Ascending aorta (tissue), 2 donors: ENCODE data around the gene RAB27A. TPM values are rescaled to one million over a fixed set of nuclear protein-coding genes. Genes with fewer than 3 reads are reported as not detected.

Source experiments
- DNase-seq, 2 donors: peaks; one replicate each; pipeline ENCODE4 v3.0.0-alpha.2; 2019; ENCODE audit warnings: low spot score in 2 of 2
- H3K27ac ChIP-seq, 2 donors: fragments of 200-600 bp; sonication (generic); one replicate each; pipeline ENCODE4 v1.5.1; 2016 to 2017; ENCODE audit warnings: mild to moderate bottlenecking in 1 of 2
- H3K27me3 ChIP-seq: fragments of 200-600 bp; sonication (generic); one replicate; pipeline ENCODE4 v1.5.1; 2017
- H3K36me3 ChIP-seq, 2 donors: fragments of 200-600 bp; sonication (generic); one replicate each; pipeline ENCODE4 v1.5.1; 2016
- H3K4me1 ChIP-seq, 2 donors: fragments of 200-600 bp; sonication (generic); one replicate each; pipeline ENCODE4 v1.5.1; 2016 to 2017; ENCODE audit warnings: mild to moderate bottlenecking in 1 of 2
- H3K4me3 ChIP-seq, 2 donors: fragments of 200-600 bp; sonication (generic); one replicate each; pipeline ENCODE4 v1.5.1; 2016 to 2017; ENCODE audit warnings: mild to moderate bottlenecking in 1 of 2
- H3K9me3 ChIP-seq, 2 donors: fragments of 200-600 bp; sonication (generic); one replicate each; pipeline ENCODE4 v1.5.1; 2016
- intact Hi-C: fragments of 100-400 bp; cut with DNase I; formaldehyde crosslinking; loops from one replicate; pipeline ENCODE4 v1.15.1; 2023
- total RNA-seq: library from RNA; depleted of rRNA; stranded (reverse); fragments of >200 nt; gene quantifications from one replicate; pipeline ENCODE4 v1.1.0, GENCODE V29; 2016
- TF ChIP-seq, protein P1 (sequence below), 3 experiments: fragments of 200-600 bp in 2 of 3; fragments of 450-650 bp in 1 of 3; sonication (generic) in 2 of 3; IDR thresholded peaks; one replicate each; pipeline ENCODE4 v1.5.1; 2016 to 2019; ENCODE audit warnings: antibody characterized with exemption in 3 of 3, mild to moderate bottlenecking in 1 of 3, moderate library complexity in 1 of 3

RAB27A gene
- total RNA-seq, result 17.9 TPM

GRCh38 chr15:55289746-55290527, at the start of gene RAB27A:
Gene RAB27A, minus strand, starts transcription at chr15:55289813. Its CDS starts 54,879 bp downstream, at chr15:55234934.
- Histone ChIP-seq H3K27ac (peak within 1 kb of the TSS; percentile 90 to 96), H3K4me3 (peak within 1 kb of the TSS; percentile 60 to 95), H3K4me1 (peaks cover 0 to 10% of the 10 kb centered on the region in 2 donors), H3K36me3 (no peaks in the 10 kb centered on the region), H3K9me3 (no peaks in the 10 kb centered on the region), H3K27me3 (no peaks in the 10 kb centered on the region)
- TF ChIP-seq, protein P1, sequence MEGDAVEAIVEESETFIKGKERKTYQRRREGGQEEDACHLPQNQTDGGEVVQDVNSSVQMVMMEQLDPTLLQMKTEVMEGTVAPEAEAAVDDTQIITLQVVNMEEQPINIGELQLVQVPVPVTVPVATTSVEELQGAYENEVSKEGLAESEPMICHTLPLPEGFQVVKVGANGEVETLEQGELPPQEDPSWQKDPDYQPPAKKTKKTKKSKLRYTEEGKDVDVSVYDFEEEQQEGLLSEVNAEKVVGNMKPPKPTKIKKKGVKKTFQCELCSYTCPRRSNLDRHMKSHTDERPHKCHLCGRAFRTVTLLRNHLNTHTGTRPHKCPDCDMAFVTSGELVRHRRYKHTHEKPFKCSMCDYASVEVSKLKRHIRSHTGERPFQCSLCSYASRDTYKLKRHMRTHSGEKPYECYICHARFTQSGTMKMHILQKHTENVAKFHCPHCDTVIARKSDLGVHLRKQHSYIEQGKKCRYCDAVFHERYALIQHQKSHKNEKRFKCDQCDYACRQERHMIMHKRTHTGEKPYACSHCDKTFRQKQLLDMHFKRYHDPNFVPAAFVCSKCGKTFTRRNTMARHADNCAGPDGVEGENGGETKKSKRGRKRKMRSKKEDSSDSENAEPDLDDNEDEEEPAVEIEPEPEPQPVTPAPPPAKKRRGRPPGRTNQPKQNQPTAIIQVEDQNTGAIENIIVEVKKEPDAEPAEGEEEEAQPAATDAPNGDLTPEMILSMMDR (IDR thresholded peaks at IDR 0.05), result no peak
- intact Hi-C loops, result loop anchor here (1.0 to 10.0 kb wide), 4 partner anchors 28 to 1315 kb away; partner anchors contain the start of gene UNC13C
- DNase-seq, result peak; percentile 41 to 88

DNA sequence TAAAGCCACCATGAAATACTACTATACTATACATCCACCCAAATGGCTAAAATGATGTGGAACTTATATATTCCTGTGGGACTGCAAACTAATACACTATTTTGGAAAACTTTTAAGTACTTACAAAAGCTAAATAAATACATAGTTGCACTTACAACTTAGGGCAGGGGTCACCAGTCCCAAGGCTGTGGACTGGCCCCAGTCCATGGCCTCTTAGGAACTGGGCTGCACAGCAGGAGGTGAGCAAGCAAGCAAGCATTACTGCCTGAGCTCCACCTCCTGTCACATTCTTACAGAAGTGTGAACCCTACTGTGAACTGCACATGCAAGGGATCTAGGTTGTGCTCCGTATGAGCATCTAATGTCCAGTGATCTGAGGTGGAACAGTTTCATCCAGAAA, 47.5 kb upstream of the RAB27A start:
- intact Hi-C loops, result no loop called here
- Histone ChIP-seq H3K27me3 (no peaks in the 10 kb centered on the region), H3K4me3 (no peak overlapping the region), H3K36me3 (peaks cover 0 to 19% of the 10 kb centered on the region in 2 donors), H3K9me3 (no peaks in the 10 kb centered on the region), H3K27ac (no peak overlapping the region), H3K4me1 (peaks cover 0 to 9% of the 10 kb centered on the region in 2 donors)
- no peak for DNase-seq
- TF ChIP-seq, protein P1 (IDR thresholded peaks at IDR 0.05), result no peak

DNA sequence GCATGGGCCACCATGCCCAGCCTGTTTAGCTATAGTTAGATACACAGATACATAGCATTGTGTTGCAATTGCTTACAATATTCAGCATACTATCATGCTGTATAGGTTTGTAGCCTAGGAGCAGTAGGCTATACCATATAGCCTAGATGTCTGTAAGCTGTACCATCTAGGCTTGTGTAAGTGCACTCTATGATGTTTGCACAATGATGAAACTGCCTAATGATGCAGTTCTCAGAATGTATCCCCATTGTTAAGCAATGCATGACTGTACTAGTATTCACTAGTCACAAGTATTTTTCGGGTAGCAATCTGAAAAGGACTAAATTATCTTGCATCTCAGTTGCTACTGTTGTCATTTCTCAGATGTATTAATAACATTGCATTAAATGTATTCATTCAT, 45.4 kb upstream of the RAB27A start:
- TF ChIP-seq, protein P1 (IDR thresholded peaks at IDR 0.05), result no peak
- Histone ChIP-seq H3K27me3 (no peaks in the 10 kb centered on the region), H3K9me3 (no peaks in the 10 kb centered on the region), H3K4me1 (peaks cover 0 to 7% of the 10 kb centered on the region in 2 donors), H3K36me3 (peaks cover 8 to 32% of the 10 kb centered on the region in 2 donors), H3K4me3 (no peak overlapping the region), H3K27ac (no peak overlapping the region)
- intact Hi-C loops, result no loop called here
- no peak for DNase-seq

DNA sequence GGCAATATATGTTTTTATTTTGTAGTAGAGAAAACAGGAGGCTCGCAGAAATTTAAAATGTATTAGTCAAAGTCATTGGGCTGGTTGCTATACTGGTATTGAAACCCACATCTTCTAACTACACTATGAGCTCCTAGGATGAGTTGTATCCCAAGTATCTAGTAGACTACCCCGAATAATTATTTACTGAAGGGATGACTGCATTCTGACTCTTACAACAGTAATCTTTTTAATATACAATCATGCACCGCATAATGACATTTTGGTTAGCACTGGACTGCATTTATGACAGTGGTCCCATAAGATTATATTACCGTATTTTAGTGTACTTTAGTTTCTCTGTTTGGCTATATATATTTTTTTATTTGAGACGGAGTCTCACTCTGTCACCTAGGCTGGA, 44.8 kb upstream of the RAB27A start:
- peaks cover 8 to 38% of the 10 kb centered on the region in 2 donors for H3K36me3 ChIP-seq
- H3K27me3 ChIP-seq, result no peaks in the 10 kb centered on the region
- H3K4me1 ChIP-seq, result peaks cover 0 to 4% of the 10 kb centered on the region in 2 donors
- intact Hi-C loops, result no loop called here
- no peak overlapping the region for H3K4me3 ChIP-seq
- no peaks in the 10 kb centered on the region for H3K9me3 ChIP-seq
- no peak overlapping the region for H3K27ac ChIP-seq
- TF ChIP-seq, protein P1 (IDR thresholded peaks at IDR 0.05), result no peak
- no peak for DNase-seq

GRCh38 chr15:55327387-55327786, 37.8 kb upstream of the RAB27A start:
- TF ChIP-seq, protein P1 (IDR thresholded peaks at IDR 0.05), result no peak
- Histone ChIP-seq H3K36me3 (peaks cover 21 to 40% of the 10 kb centered on the region in 2 donors), H3K27me3 (no peaks in the 10 kb centered on the region), H3K4me1 (no peaks in the 10 kb centered on the region), H3K27ac (no peak overlapping the region), H3K9me3 (no peaks in the 10 kb centered on the region), H3K4me3 (no peak overlapping the region)
- DNase-seq, result no peak
- intact Hi-C loops, result no loop called here
